Fibroblast of pulmonary artery (primary cell): ENCODE measurements around the gene C12orf50.

ENCODE experiments used
- DNase-seq: peaks from one replicate; pipeline ENCODE4 v3.0.0-alpha.2; 2010; ENCODE audit warnings: low read depth
- H3K4me3 ChIP-seq: replicated peaks from 2 replicates; pipeline ENCODE4 v1.5.1; 2011; ENCODE audit warnings: low read depth, mild to moderate bottlenecking, control low read depth, low read length, moderate library complexity
- TF ChIP-seq, protein P1 (sequence below): IDR thresholded peaks from 2 replicates; pipeline ENCODE4 v1.5.1; 2011; ENCODE audit warnings: mild to moderate bottlenecking, control low read depth, low read length, inconsistent platforms; ENCODE audit errors: missing control alignments

C12orf50 gene

DNA sequence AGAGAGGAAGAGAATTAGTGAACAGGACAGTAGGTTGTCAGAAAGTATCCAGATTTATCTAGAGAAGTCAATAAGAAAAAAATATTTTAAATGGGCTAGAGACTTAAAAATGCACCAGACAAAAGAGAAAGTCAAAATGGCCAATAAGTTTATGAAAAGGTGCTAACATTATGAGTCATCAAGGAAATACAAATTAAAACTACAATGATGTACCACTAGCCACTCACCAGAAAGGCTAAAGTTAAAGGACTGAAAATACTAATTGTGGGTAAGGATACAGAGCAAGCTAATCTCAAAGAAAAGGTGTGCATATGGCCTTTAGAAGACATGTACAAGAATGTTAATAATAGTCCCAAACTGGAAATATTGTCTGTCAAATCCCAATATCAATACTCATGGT lies 37.7 kb downstream of the C12orf50 start:
- TF ChIP-seq, protein P1, sequence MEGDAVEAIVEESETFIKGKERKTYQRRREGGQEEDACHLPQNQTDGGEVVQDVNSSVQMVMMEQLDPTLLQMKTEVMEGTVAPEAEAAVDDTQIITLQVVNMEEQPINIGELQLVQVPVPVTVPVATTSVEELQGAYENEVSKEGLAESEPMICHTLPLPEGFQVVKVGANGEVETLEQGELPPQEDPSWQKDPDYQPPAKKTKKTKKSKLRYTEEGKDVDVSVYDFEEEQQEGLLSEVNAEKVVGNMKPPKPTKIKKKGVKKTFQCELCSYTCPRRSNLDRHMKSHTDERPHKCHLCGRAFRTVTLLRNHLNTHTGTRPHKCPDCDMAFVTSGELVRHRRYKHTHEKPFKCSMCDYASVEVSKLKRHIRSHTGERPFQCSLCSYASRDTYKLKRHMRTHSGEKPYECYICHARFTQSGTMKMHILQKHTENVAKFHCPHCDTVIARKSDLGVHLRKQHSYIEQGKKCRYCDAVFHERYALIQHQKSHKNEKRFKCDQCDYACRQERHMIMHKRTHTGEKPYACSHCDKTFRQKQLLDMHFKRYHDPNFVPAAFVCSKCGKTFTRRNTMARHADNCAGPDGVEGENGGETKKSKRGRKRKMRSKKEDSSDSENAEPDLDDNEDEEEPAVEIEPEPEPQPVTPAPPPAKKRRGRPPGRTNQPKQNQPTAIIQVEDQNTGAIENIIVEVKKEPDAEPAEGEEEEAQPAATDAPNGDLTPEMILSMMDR, result no peak
- H3K4me3 ChIP-seq, result no peak overlapping the region
- DNase-seq, result no peak

DNA sequence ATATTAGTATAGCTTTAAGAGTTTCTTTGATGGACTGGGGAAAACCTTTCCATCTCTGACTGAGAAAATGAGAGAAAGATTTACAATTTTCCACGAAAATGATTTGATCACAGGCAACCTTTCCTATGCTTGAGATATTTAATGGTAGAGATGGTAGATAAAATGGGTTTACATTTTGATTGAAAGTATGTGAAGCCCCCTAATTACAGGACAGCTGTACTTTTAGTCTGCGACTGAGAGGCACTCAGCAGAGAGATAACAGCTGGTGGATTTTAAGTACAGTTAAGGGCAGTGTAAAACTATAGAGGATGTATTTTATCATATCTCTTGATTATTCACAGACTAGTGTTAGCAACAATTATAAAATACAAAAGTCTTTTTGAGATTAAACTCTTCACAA lies 40.7 kb downstream of the C12orf50 start:
- no peak overlapping the region for H3K4me3 ChIP-seq
- no peak for DNase-seq
- TF ChIP-seq, protein P1, result no peak

DNA sequence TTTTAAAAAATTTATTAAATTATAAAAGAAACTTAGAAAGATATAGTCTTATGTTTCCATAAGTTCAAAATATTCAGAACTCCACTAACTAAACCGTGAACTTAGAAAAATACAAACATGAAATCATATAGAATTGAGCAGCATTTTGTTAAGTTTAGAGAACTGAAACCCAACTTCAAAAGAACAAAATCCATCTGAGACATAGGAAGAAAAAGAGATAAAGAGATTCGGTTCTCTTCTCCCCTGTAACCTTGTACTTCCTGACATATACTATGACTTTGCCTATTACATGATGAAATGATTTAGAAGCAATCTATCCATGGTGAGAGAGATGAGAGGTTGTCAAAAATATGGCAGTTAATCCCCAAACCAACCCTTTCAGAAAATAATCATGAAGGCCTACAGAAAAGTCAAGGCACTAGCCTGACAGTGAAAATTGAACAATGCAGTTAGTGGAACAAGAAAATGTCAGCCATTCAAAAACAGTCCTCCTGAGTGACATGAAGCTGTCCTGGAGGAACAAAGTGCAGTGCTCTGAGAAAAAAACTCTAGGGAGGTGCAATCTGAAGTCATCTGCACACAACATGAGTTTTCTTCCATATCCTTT lies 44.0 kb downstream of the C12orf50 start:
- TF ChIP-seq, protein P1, result no peak
- H3K4me3 ChIP-seq, result no peak overlapping the region
- no peak for DNase-seq

DNA sequence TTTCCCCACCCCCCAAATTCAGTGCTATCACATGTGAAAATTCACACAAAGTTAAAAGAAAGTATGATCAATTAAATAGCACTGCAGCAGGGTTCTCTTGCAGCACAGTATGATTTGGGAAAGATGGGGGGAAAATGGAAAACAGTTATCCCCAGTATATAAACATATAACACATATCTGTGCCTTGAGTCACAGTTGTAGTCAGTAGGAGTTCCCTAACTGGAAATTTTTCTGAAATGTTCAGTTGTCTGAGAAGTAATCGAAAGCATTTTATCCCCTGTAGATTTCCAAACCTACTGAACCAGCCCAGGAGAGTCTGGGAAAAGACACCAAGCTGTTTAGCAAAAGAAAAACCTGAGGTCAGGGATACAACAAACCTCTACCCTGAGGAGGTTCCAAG lies 47.0 kb downstream of the C12orf50 start:
- TF ChIP-seq, protein P1, result no peak
- DNase-seq, result peak; percentile 12
- no peak overlapping the region for H3K4me3 ChIP-seq

DNA sequence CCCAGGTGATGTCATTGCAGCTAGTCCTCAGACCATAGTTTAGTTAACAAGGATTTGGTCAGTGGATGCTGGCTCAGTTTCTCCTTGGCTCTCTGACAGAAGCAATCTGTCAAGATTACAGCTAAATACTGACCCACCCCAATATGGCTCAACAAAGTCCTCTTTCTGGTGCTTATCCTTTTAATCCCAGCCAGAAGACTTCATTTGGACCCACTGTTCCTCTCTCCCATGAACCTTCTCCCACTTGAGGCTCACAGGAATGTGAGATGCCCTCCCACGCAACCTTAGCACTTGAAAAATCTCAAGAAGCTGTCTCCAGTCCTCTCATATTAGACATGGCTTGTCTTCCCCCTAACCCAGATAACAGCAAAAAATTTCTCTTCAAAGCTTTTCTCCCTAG lies 47.7 kb downstream of the C12orf50 start:
- peak; percentile 27 for DNase-seq
- TF ChIP-seq, protein P1, result no peak
- no peak overlapping the region for H3K4me3 ChIP-seq

DNA sequence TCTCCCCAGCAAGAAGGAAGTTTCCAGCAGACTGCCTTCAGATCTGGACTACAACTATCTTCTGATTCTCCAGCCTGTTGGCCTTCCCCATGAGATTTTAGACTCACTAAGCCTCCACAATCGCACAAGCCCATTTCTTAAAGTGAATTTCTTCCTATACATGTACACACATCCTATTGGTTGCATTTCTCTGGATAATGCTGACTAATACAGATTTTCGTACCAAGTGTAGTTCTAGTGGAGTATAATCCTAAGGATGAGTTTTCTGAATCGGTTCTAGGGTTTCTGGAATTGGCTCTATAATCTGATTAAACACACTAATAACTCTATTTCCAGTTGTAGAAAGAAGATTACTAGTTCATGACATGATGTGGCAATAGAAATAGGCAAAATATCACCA lies 53.3 kb downstream of the C12orf50 start:
- DNase-seq, result no peak
- TF ChIP-seq, protein P1, result no peak
- H3K4me3 ChIP-seq, result no peak overlapping the region

DNA sequence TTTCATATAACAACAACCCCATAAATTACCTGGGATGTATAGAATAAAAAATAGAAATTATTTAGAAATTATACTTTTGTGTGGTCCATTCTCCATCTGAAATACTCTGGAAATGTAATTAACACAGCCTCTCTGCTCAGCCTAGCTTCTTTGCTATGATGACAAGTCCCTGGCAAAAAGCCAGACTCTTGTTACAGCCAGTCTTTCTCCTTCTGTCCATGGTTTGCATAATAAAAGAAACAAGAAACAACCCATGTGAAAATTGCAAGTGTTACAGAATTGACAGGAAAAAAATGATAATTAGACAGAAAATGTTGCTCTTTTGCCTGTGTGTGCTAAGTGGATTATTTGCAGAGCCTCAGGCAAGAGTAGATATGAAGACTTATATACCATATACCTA lies 61.3 kb downstream of the C12orf50 start:
- DNase-seq, result peak; percentile 46
- TF ChIP-seq, protein P1, result no peak
- H3K4me3 ChIP-seq, result no peak overlapping the region
